ENCODE data around the gene DRC7.
"Not testable (repeated sequence)": the region's sequence is repeated elsewhere in the genome, so short reads cannot be mapped to it uniquely, and the experiment has no call there.

The DRC7 gene

GRCh38 chr16:57709663-57710062 is 15.1 kb downstream of the DRC7 start:
- CTCF ChIA-PET = no interaction called here
- TF ChIP-seq FOXK2 (IDR thresholded peaks at IDR 0.05) (no peak), SUZ12 (IDR thresholded peaks at IDR 0.05) (no peak), FOXA1 (IDR thresholded peaks at IDR 0.05) (no peak), HDGF (IDR thresholded peaks at IDR 0.05; ENCODE audit: borderline replicate concordance) (no peak), L3MBTL2 (conservative IDR thresholded peaks at IDR 0.05) (no peak), LEF1 (IDR thresholded peaks at IDR 0.05; ENCODE audit: borderline replicate concordance) (no peak), TARDBP (IDR thresholded peaks at IDR 0.05) (no peak), SP1 (IDR thresholded peaks at IDR 0.05) (no peak), BHLHE40 (IDR thresholded peaks at IDR 0.05; ENCODE audit: borderline replicate concordance) (no peak), ARNT (IDR thresholded peaks at IDR 0.05) (no peak), NFRKB (IDR thresholded peaks at IDR 0.05) (no peak), PKNOX1 (IDR thresholded peaks at IDR 0.05) (no peak), FOXM1 (IDR thresholded peaks at IDR 0.05; ENCODE audit: borderline replicate concordance) (no peak), CTBP1 (IDR thresholded peaks at IDR 0.05; ENCODE audit: borderline replicate concordance) (no peak), ZNF384 (IDR thresholded peaks at IDR 0.05) (no peak), ELF4 (IDR thresholded peaks at IDR 0.05) (no peak)

GRCh38 chr16:57711346-57711745 is 16.7 kb downstream of the DRC7 start:
- POLR2A ChIA-PET = interaction anchor here (1.7 kb wide), 1 partner anchor 24 kb away, joined by 6 read pairs; the partner anchor contains the start of gene KATNB1
- no peak for DNase-seq (ENCODE audit: extremely low spot score)
- TF ChIP-seq L3MBTL2 (conservative IDR thresholded peaks at IDR 0.05) (no peak), FOXK2 (IDR thresholded peaks at IDR 0.05) (no peak), SUZ12 (IDR thresholded peaks at IDR 0.05) (no peak), ARNT (IDR thresholded peaks at IDR 0.05) (no peak), TARDBP (IDR thresholded peaks at IDR 0.05) (no peak), PKNOX1 (IDR thresholded peaks at IDR 0.05) (no peak), NFRKB (IDR thresholded peaks at IDR 0.05) (no peak), BHLHE40 (IDR thresholded peaks at IDR 0.05; ENCODE audit: borderline replicate concordance) (no peak), ELF4 (IDR thresholded peaks at IDR 0.05) (no peak), HDGF (IDR thresholded peaks at IDR 0.05; ENCODE audit: borderline replicate concordance) (no peak), FOXM1 (IDR thresholded peaks at IDR 0.05; ENCODE audit: borderline replicate concordance) (no peak), SP1 (IDR thresholded peaks at IDR 0.05) (no peak), FOXA1 (IDR thresholded peaks at IDR 0.05) (no peak), CTBP1 (IDR thresholded peaks at IDR 0.05; ENCODE audit: borderline replicate concordance) (no peak)
- CTCF ChIA-PET = no interaction called here

More at GRCh38 chr16:57709663-57710062, 15.1 kb downstream of the DRC7 start:
- no peak for DNase-seq (ENCODE audit: extremely low spot score)
- POLR2A ChIA-PET = no interaction called here

GRCh38 chr16:57711993-57712392 is 17.4 kb downstream of the DRC7 start:
- POLR2A ChIA-PET = interaction anchor here (1.7 kb wide), 1 partner anchor 23 kb away, joined by 6 read pairs; the partner anchor contains the start of gene KATNB1
- DNase-seq (ENCODE audit: extremely low spot score) = no peak
- CTCF ChIA-PET = no interaction called here
- TF ChIP-seq TARDBP (IDR thresholded peaks at IDR 0.05) (no peak), FOXK2 (IDR thresholded peaks at IDR 0.05) (no peak), ELF4 (IDR thresholded peaks at IDR 0.05) (no peak), FOXA1 (IDR thresholded peaks at IDR 0.05) (no peak), FOXM1 (IDR thresholded peaks at IDR 0.05; ENCODE audit: borderline replicate concordance) (no peak), ZNF384 (IDR thresholded peaks at IDR 0.05) (no peak)

- DNase-seq (ENCODE audit: extremely low spot score); CTCF ChIA-PET; POLR2A ChIA-PET: not testable (repeated sequence)
Observed at GRCh38 chr16:57712569-57712968, 18.0 kb downstream of the DRC7 start.

- POLR2A ChIA-PET = no interaction called here
Observed at GRCh38 chr16:57713596-57713995, 19.0 kb downstream of the DRC7 start.

GRCh38 chr16:57714047-57714446 is 19.4 kb downstream of the DRC7 start:
- CTCF ChIA-PET = no interaction called here
- no peak for DNase-seq (ENCODE audit: extremely low spot score)
- POLR2A ChIA-PET = no interaction called here
- no peak for TF ChIP-seq PKNOX1 (IDR thresholded peaks at IDR 0.05)
- no peak for TF ChIP-seq FOXA1 (IDR thresholded peaks at IDR 0.05)
- no peak for TF ChIP-seq BHLHE40 (IDR thresholded peaks at IDR 0.05; ENCODE audit: borderline replicate concordance)
- no peak for TF ChIP-seq LEF1 (IDR thresholded peaks at IDR 0.05; ENCODE audit: borderline replicate concordance)
- TF ChIP-seq FOXM1 (IDR thresholded peaks at IDR 0.05; ENCODE audit: borderline replicate concordance) = no peak
- no peak for TF ChIP-seq NFRKB (IDR thresholded peaks at IDR 0.05)

More at GRCh38 chr16:57713596-57713995, 19.0 kb downstream of the DRC7 start:
- TF ChIP-seq CTBP1 (IDR thresholded peaks at IDR 0.05; ENCODE audit: borderline replicate concordance) (no peak), FOXM1 (IDR thresholded peaks at IDR 0.05; ENCODE audit: borderline replicate concordance) (no peak), BHLHE40 (IDR thresholded peaks at IDR 0.05; ENCODE audit: borderline replicate concordance) (no peak), NFRKB (IDR thresholded peaks at IDR 0.05) (no peak), TARDBP (IDR thresholded peaks at IDR 0.05) (no peak), ZNF384 (IDR thresholded peaks at IDR 0.05) (no peak), L3MBTL2 (conservative IDR thresholded peaks at IDR 0.05) (no peak), SP1 (IDR thresholded peaks at IDR 0.05) (no peak), LEF1 (IDR thresholded peaks at IDR 0.05; ENCODE audit: borderline replicate concordance) (no peak), FOXK2 (IDR thresholded peaks at IDR 0.05) (no peak), ELF4 (IDR thresholded peaks at IDR 0.05) (no peak), ARNT (IDR thresholded peaks at IDR 0.05) (no peak)
- CTCF ChIA-PET = no interaction called here
- no peak for DNase-seq (ENCODE audit: extremely low spot score)

- CTCF ChIA-PET = no interaction called here
- peak; percentile 51 for DNase-seq (ENCODE audit: extremely low spot score)
- no peak for TF ChIP-seq FOXK2 (IDR thresholded peaks at IDR 0.05)
- TF ChIP-seq SUZ12 (IDR thresholded peaks at IDR 0.05) = no peak
- no peak for TF ChIP-seq LEF1 (IDR thresholded peaks at IDR 0.05; ENCODE audit: borderline replicate concordance)
- TF ChIP-seq BHLHE40 (IDR thresholded peaks at IDR 0.05; ENCODE audit: borderline replicate concordance) = no peak
- no peak for TF ChIP-seq NFRKB (IDR thresholded peaks at IDR 0.05)
- TF ChIP-seq SP1 (IDR thresholded peaks at IDR 0.05) = no peak
- TF ChIP-seq FOXA1 (IDR thresholded peaks at IDR 0.05) = no peak
- no peak for TF ChIP-seq HDGF (IDR thresholded peaks at IDR 0.05; ENCODE audit: borderline replicate concordance)
- no peak for TF ChIP-seq CTBP1 (IDR thresholded peaks at IDR 0.05; ENCODE audit: borderline replicate concordance)
- POLR2A ChIA-PET = no interaction called here
Observed at GRCh38 chr16:57720142-57720575, 25.6 kb downstream of the DRC7 start.
